Lower lobe of right lung (tissue), 2 donors: ENCODE measurements around the gene PLIN5. TPM values are rescaled to one million over a fixed set of nuclear protein-coding genes. Genes with fewer than 3 reads are reported as not detected.

Experiments used
- ATAC-seq, 2 donors: fragments of 200-7000 bp; cut with Tn5 transposase; one replicate each; pipeline ENCODE4 v1.9.1; 2020 to 2022; ENCODE audit warnings: mild to moderate bottlenecking in 2 of 2, moderate library complexity in 2 of 2
- DNase-seq: peaks from one replicate; pipeline ENCODE4 v3.0.0-alpha.2; 2020
- H3K27ac ChIP-seq: fragments of 200-600 bp; one replicate; pipeline ENCODE4 v1.8.0; 2022
- H3K27me3 ChIP-seq: fragments of 200-600 bp; one replicate; pipeline ENCODE4 v1.8.0; 2022; ENCODE audit warnings: low read depth
- H3K36me3 ChIP-seq: fragments of 200-600 bp; one replicate; pipeline ENCODE4 v1.8.0; 2022; ENCODE audit warnings: mild to moderate bottlenecking
- H3K4me1 ChIP-seq: fragments of 200-600 bp; one replicate; pipeline ENCODE4 v1.8.0; 2022
- H3K4me3 ChIP-seq: fragments of 200-600 bp; one replicate; pipeline ENCODE4 v1.8.0; 2022; ENCODE audit warnings: mild to moderate bottlenecking
- H3K9me3 ChIP-seq: fragments of 200-600 bp; one replicate; pipeline ENCODE4 v1.8.0; 2022
- CTCF ChIP-seq: fragments of 200-600 bp; IDR thresholded peaks from one replicate; pipeline ENCODE4 v1.8.0; 2022; ENCODE audit warnings: antibody characterized with exemption, mild to moderate bottlenecking
- intact Hi-C: fragments of 100-400 bp; cut with DNase I; formaldehyde crosslinking; loops from one replicate; pipeline ENCODE4 v1.11.0; 2022
- total RNA-seq: library from RNA; stranded (reverse); fragmentation: NEBNext Ultra II Directional; extraction: Animal tissue kit (Norgen Biotek cat#: 25700); gene quantifications from one replicate; pipeline ENCODE4 v1.2.1, GENCODE V29; 2021
- donor health status: DM: no; HTN: yes; CAD: no; lungs with severe emphysema.

Gene PLIN5
- total RNA-seq, 1 donor from 2014 or later: 19.9 TPM

GRCh38 chr19:4580961-4581665 lies 46.1 kb upstream of the PLIN5 start:
- TF ChIP-seq CTCF: no peak
- Histone ChIP-seq H3K36me3 (no peaks in the 10 kb centered on the region), H3K4me1 (peaks cover 15% of the 10 kb centered on the region), H3K4me3 (peak overlapping the region; percentile 17), H3K27me3 (peaks cover 88% of the 10 kb centered on the region), H3K9me3 (no peaks in the 10 kb centered on the region), H3K27ac (no peak overlapping the region)
- intact Hi-C loops: no loop called here
- DNase-seq (no peak), ATAC-seq (no peak)

GRCh38 chr19:4580021-4580901 lies 45.2 kb upstream of the PLIN5 start:
- Histone ChIP-seq H3K4me3 (peak overlapping the region; percentile 17), H3K9me3 (no peaks in the 10 kb centered on the region), H3K36me3 (no peaks in the 10 kb centered on the region), H3K27ac (no peak overlapping the region), H3K4me1 (peaks cover 15% of the 10 kb centered on the region), H3K27me3 (peaks cover 88% of the 10 kb centered on the region)
- intact Hi-C loops: no loop called here
- ATAC-seq (no peak), DNase-seq (no peak)
- no peak for TF ChIP-seq CTCF

DNA sequence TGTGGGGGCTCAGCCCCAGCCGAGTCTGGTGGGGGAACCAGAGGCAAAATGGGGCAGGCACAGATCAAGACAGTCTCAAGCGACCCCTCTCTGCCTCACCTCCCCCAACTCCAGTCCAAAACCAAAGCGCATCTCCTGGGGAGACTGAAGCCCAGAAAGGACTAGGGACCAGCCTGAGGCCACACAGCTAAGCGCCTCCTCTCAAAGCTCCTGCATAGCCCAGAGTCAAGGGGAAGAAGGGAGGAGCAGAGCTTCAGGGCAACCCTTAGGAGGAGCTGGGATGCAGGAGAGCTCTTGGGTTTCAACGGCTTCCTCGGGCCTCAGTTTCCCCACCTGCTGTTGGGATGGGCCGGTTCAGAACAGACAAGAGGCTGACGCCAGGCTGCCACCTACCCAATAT lies 44.4 kb upstream of the PLIN5 start:
- peaks cover 10% of the 10 kb centered on the region for H3K4me1 ChIP-seq
- no peaks in the 10 kb centered on the region for H3K9me3 ChIP-seq
- ATAC-seq (no peak), DNase-seq (no peak)
- peaks cover 86% of the 10 kb centered on the region for H3K27me3 ChIP-seq
- no peak for TF ChIP-seq CTCF
- H3K4me3 ChIP-seq: no peak overlapping the region
- no peaks in the 10 kb centered on the region for H3K36me3 ChIP-seq
- intact Hi-C loops: no loop called here
- no peak overlapping the region for H3K27ac ChIP-seq

DNA sequence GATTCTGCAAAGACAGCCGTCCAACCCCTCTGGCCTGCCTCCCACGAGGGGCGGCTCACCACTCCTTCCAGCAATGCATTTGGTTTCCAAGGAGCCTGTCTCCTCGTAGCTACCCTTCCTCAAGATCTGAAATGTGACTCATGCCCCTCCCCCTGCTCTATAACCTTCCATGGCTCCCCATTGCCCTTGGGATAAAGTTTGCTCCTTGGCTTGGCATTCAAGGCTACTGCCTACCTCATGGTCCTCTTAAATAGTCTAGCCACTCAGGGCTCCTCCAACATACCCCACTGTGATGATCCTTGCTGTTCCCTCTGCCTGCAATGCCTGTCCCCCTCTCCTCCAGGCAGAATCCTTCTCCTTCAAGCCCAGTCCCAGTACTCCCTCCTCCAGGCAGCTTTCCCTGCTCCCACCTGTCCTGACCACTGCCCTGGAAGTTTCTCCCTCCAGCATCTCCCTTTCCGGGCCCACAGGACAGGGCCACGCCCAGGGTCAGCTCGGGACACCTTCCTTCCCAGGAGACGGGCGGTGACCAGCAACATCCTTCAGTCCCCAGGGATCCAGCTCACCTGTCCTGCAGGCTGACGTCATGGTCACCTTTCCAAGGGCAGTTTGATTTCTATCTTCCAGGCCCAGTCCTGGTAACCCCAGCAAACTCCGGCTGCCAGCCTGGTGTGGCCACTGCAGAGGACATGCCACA lies 43.7 kb upstream of the PLIN5 start:
- intact Hi-C loops: no loop called here
- no peaks in the 10 kb centered on the region for H3K36me3 ChIP-seq
- no peaks in the 10 kb centered on the region for H3K9me3 ChIP-seq
- H3K4me1 ChIP-seq: peaks cover 3% of the 10 kb centered on the region
- DNase-seq (no peak), ATAC-seq (no peak)
- peaks cover 86% of the 10 kb centered on the region for H3K27me3 ChIP-seq
- TF ChIP-seq CTCF: no peak
- no peak overlapping the region for H3K27ac ChIP-seq
- no peak overlapping the region for H3K4me3 ChIP-seq

- H3K4me1 ChIP-seq: peaks cover 3% of the 10 kb centered on the region
- TF ChIP-seq CTCF: no peak
- no peak for DNase-seq
- H3K27me3 ChIP-seq: peaks cover 80% of the 10 kb centered on the region
- intact Hi-C loops: no loop called here
- no peak for ATAC-seq
- no peak overlapping the region for H3K27ac ChIP-seq
- H3K36me3 ChIP-seq: no peaks in the 10 kb centered on the region
- H3K9me3 ChIP-seq: no peaks in the 10 kb centered on the region
- no peak overlapping the region for H3K4me3 ChIP-seq
These were observed 42.2 kb upstream of the PLIN5 start for GRCh38 chr19:4577020-4577782.
